Superior temporal gyrus (tissue), 1 donor: ENCODE measurements around the gene MPP2.
"Not testable (repeated sequence)": the region's sequence is repeated elsewhere in the genome, so short reads cannot be mapped to it uniquely, and the experiment has no call there.

Source experiments
- DNase-seq: peaks from one replicate; pipeline ENCODE4 v3.0.0-alpha.2; 2016; ENCODE audit errors: extremely low spot score

Gene MPP2

GRCh38 chr17:43846963-43847371 is 60.4 kb downstream of the MPP2 start, which contains the start of gene CD300LG:
Gene CD300LG (plus strand): TSS chr17:43847176. CDS start chr17:43847217, 41 bp downstream.
- DNase-seq, result no peak

GRCh38 chr17:43846221-43846712 is 61.1 kb downstream of the MPP2 start:
- DNase-seq, result peak; percentile 84

- DNase-seq, result no peak
These were observed 61.6 kb downstream of the MPP2 start for GRCh38 chr17:43845766-43846165.

DNA sequence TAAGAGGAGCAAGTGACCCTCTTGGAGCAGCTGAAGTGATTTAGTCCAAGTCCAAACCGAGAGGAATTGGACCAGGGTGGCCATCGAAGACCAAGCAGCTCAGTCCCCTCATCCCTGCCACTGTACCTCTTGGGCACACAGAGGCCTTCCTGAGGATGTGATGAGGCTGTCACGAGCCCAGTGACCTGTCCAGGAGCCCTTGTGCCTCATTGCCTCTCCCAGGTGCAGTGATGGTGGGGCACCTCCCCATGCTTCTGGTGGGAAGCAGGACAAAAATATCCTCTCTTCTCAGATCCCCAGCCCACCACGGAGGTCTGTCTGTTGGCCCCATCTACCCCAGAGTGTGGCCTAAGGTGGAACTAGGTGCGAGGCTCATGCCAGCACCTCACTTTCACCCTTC is 63.1 kb downstream of the MPP2 start:
- DNase-seq, result no peak

GRCh38 chr17:43842975-43843325 is 64.4 kb downstream of the MPP2 start:
- DNase-seq, result no peak

GRCh38 chr17:43842091-43842974 is 65.0 kb downstream of the MPP2 start:
- DNase-seq, result not testable (repeated sequence)

DNA sequence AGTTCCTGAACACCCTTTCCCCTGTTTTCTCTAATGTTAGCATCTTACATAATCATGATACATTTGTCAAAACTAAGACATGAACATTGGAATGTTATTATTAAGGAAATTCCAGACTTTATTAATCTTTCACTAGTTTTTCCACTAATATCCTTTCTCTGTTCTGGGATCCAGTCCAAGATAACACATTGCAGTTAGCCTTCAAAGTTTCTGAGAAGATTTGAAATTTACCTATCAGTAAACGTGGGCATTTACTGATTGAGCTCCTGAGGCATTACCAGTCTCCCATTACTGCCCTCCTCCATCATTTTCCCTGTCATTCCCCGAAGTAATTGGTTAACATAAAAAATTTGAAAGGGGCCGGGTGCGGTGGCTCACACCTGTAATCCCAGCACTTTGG is 66.1 kb downstream of the MPP2 start:
- DNase-seq, result no peak

DNA sequence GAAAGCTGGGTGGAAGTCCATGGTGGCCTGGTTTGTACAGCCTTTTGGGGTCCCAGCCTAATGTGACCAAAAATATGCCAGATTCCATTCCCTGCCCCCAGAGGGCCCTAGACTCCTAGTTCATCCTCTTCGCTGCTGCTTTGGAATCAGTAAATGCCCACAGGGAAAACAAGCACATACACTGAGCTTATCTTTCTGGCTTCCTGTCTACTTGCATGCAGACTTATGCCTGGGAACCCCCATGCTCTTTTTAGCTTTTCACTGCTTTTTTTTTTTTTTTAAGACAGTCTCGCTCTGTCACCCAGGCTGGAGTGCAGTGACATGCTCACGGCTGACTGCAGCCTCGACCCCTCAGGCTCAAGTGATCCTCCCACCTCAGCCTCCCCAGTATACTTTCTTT is 66.5 kb downstream of the MPP2 start:
- DNase-seq, result no peak

DNA sequence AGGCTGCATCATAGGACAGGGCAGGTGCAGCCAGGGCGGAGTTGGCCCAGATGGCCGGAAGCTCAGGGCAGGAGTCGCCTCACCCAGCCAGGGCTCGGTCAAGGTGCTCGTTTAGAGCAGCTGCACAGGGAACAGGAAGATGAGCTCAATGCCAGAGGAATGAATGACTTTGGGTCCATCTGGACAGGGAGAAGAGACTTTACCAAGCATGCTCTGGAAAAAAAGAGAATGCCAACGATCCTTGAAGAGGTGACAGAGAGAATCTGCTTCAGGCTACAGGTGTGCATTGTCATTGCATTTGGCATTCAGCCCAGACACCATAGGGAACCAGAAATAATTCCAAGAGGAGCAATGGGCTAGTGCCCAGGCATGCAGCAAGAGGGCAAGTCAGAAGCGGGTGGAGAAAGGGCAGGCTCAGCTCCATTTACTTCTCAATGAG is 67.6 kb downstream of the MPP2 start:
- DNase-seq, result no peak

DNA sequence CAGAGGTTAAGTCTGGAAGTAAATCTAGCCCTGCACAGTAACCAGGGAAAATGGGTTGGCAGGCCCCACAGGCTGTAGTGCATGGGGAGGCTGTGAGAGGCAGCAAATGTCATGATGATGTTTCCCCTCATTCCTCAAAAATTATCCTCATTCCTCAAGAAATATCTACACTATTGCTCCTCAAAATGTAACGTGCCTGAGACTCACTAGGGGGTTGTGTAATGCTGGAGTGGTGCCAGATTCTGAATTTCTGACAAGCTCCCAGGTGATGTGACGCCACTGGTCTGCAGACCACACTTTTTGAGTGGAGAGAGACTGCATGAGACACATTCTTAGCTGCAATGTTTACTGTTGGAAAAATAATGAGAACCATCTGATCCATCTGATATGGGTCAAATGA is 73.2 kb downstream of the MPP2 start:
- no peak for DNase-seq

GRCh38 chr17:43832976-43833829 is 74.1 kb downstream of the MPP2 start, which contains the start of gene MPP3:
Gene MPP3 (minus strand): TSS chr17:43833146. CDS start chr17:43831906, 1,240 bp downstream.
- DNase-seq, result peak; percentile 50

GRCh38 chr17:43832168-43832975 is 75.0 kb downstream of the MPP2 start:
- no peak for DNase-seq

GRCh38 chr17:43831633-43832032 is 75.7 kb downstream of the MPP2 start:
- DNase-seq, result no peak

GRCh38 chr17:43830510-43831140 is 76.7 kb downstream of the MPP2 start:
- no peak for DNase-seq

DNA sequence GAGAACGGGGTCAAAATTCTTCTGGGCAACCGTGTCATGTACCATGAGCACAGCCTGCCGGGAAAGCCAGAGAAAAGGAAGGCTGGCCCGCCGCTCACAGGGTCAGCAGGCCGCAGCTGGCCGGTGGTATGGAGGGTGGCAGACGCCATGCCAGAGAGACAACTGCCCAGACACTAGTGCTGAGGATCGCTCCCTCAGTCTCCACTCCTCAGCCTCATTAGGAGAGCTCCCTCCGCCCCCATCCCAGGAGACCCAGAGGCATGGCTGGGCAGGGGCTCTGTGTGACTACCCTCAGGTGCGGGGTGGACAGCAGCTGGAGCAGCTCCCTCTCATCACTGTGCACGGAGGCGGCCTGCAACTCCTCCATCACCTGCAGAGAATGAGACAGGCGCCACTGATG is 77.6 kb downstream of the MPP2 start:
- no peak for DNase-seq

GRCh38 chr17:43827596-43827995 is 79.7 kb downstream of the MPP2 start:
- no peak for DNase-seq

DNA sequence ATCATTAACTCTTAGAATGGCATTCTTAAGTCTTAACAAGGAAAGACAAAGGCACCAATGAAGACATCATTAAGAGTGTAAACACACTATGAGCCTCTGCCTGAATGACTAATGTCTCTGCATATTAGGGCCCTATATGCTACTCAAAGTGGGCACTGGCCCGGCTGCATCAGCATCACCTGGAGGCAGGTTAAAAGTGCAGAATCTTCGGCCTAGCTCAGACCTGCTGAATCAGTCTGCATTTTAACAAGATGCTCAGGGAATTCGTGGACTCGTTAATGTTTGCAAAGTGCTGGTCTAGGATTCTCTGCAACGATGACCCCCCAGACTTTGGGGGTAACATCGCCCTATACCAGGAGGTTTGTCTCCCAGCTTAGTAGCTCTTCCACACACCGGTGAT is 81.1 kb downstream of the MPP2 start:
- no peak for DNase-seq

DNA sequence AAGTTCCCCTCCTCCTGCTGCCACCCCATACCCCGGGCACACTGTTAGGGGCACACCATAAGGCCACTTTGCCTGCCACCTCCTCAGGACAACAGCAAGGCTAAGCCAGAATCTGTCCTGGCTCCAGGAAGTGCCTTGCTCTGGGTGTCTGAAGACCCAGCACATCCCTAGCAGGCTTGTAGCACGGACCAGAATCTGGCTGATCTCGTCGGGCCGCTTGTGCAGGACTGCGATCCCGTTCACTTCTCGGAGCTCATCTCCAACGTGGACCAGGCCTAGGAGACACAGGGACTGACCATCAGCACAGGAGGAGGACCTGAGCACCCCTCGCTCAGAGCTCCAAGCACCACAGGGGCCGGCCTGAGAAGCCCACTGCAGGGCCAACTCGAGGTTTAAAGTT is 81.8 kb downstream of the MPP2 start:
- DNase-seq, result no peak
